ENCODE data around the gene TNNI3.
"Not testable (repeated sequence)": the region's sequence is repeated elsewhere in the genome, so short reads cannot be mapped to it uniquely, and the experiment has no call there.

The TNNI3 gene

GRCh38 chr19:55113570-55114039, 43.9 kb downstream of the TNNI3 start:
- DNase-seq (ENCODE audit: low read depth): peak; percentile 94

- DNase-seq (ENCODE audit: low read depth): no peak
These were observed 44.6 kb downstream of the TNNI3 start for GRCh38 chr19:55112777-55113569.

- DNase-seq (ENCODE audit: low read depth): no peak
These were observed 45.2 kb downstream of the TNNI3 start for GRCh38 chr19:55112246-55112776.

- DNase-seq (ENCODE audit: low read depth): no peak
These were observed 46.2 kb downstream of the TNNI3 start for GRCh38 chr19:55111238-55111831.

GRCh38 chr19:55109527-55110291, 47.8 kb downstream of the TNNI3 start:
- DNase-seq (ENCODE audit: low read depth): no peak

- not testable (repeated sequence) for DNase-seq (ENCODE audit: low read depth)
These were observed 50.3 kb downstream of the TNNI3 start for GRCh38 chr19:55107252-55107651.

- no peak for DNase-seq (ENCODE audit: low read depth)
These were observed 50.9 kb downstream of the TNNI3 start for GRCh38 chr19:55106591-55106990.

- DNase-seq (ENCODE audit: low read depth): no peak
These were observed 52.3 kb downstream of the TNNI3 start for GRCh38 chr19:55105237-55105636.

GRCh38 chr19:55103190-55103589, 54.3 kb downstream of the TNNI3 start:
- no peak for DNase-seq (ENCODE audit: low read depth)
